HEK293 (cell line): Measurements from ENCODE around the gene KMT2A.

Source experiments
- CTCF ChIA-PET: fragments of 350-600 bp; formaldehyde crosslinking; extraction: SDS; loops from one replicate; lab custom pipeline; 2021; ENCODE audit warnings: antibody characterized with exemption; lab: Yijun Ruan, JAX
- POLR2A ChIA-PET: fragments of 300-600 bp; formaldehyde crosslinking; extraction: SDS; loops from one replicate; lab custom pipeline; 2020; ENCODE audit warnings: antibody characterized with exemption, inconsistent platforms; lab: Yijun Ruan, JAX
- H3K27ac ChIP-seq: fragments of 200-500 bp; sonication (Bioruptor generic); 2 replicates; pipeline ENCODE4 v1.5.1; 2014; ENCODE audit warnings: low read depth, low read length, control low read depth, inconsistent platforms; ENCODE audit errors: extremely low read depth
- H3K36me3 ChIP-seq, 2 experiments: fragments of 200-500 bp in 1 of 2; sonication (Bioruptor generic) in 1 of 2; 1 replicate in 1 of 2; 2 replicates in 1 of 2; pipeline ENCODE4 v1.5.1; 2014 to 2017; ENCODE audit warnings: inconsistent platforms in 2 of 2, low read length in 2 of 2; ENCODE audit not compliant: control insufficient read depth in 2 of 2, insufficient read depth in 1 of 2
- H3K4me1 ChIP-seq: fragments of 200-500 bp; sonication (Bioruptor generic); 2 replicates; pipeline ENCODE4 v1.5.1; 2014; ENCODE audit warnings: mild to moderate bottlenecking, low read length, inconsistent platforms; ENCODE audit not compliant: control insufficient read depth, insufficient read depth
- H3K4me3 ChIP-seq: 2 replicates; pipeline ENCODE4 v1.5.1; 2011; ENCODE audit warnings: low read depth, mild to moderate bottlenecking, control low read depth, low read length, moderate library complexity
- H3K9me3 ChIP-seq: fragments of 200-500 bp; sonication (Bioruptor generic); 2 replicates; pipeline ENCODE4 v1.5.1; 2014; ENCODE audit warnings: low read depth, low read length, inconsistent platforms; ENCODE audit not compliant: control insufficient read depth, insufficient read depth
- EGR2 ChIP-seq: fragments of 450-650 bp; formaldehyde crosslinking; IDR thresholded peaks from 2 replicates; pipeline ENCODE4 v1.5.1; 2016; ENCODE audit warnings: low read depth, missing biosample characterization, missing genetic modification characterization
- GLIS1 ChIP-seq: fragments of 450-650 bp; formaldehyde crosslinking; IDR thresholded peaks from 2 replicates; pipeline ENCODE4 v1.5.1; 2016; ENCODE audit warnings: missing biosample characterization, missing genetic modification characterization
- PRDM10 ChIP-seq: fragments of 450-650 bp; formaldehyde crosslinking; IDR thresholded peaks from 2 replicates; pipeline ENCODE4 v1.5.1; 2016; ENCODE audit warnings: missing biosample characterization, missing genetic modification characterization
- RBAK ChIP-seq: fragments of 450-650 bp; formaldehyde crosslinking; IDR thresholded peaks from 2 replicates; pipeline ENCODE4 v1.5.1; 2016; ENCODE audit warnings: missing biosample characterization, missing genetic modification characterization
- ZBTB1 ChIP-seq: fragments of 450-650 bp; formaldehyde crosslinking; IDR thresholded peaks from 2 replicates; pipeline ENCODE4 v1.5.1; 2016; ENCODE audit warnings: missing biosample characterization, missing genetic modification characterization
- ZBTB17 ChIP-seq: fragments of 450-650 bp; formaldehyde crosslinking; IDR thresholded peaks from 2 replicates; pipeline ENCODE4 v1.5.1; 2016; ENCODE audit warnings: missing biosample characterization, missing genetic modification characterization
- ZBTB20 ChIP-seq: fragments of 450-650 bp; formaldehyde crosslinking; IDR thresholded peaks from 2 replicates; pipeline ENCODE4 v1.5.1; 2016; ENCODE audit warnings: missing biosample characterization, missing genetic modification characterization
- ZNF221 ChIP-seq: fragments of 450-650 bp; formaldehyde crosslinking; IDR thresholded peaks from 2 replicates; pipeline ENCODE4 v1.5.1; 2017; ENCODE audit warnings: missing biosample characterization, missing genetic modification characterization, borderline replicate concordance
- ZNF366 ChIP-seq: fragments of 450-650 bp; formaldehyde crosslinking; conservative IDR thresholded peaks from 2 replicates; pipeline ENCODE4 v1.5.1; 2016; ENCODE audit warnings: missing biosample characterization, missing genetic modification characterization
- ZNF473 ChIP-seq: fragments of 450-650 bp; formaldehyde crosslinking; IDR thresholded peaks from 2 replicates; pipeline ENCODE4 v1.5.1; 2017; ENCODE audit warnings: missing biosample characterization, missing genetic modification characterization
- ZNF513 ChIP-seq: fragments of 450-650 bp; IDR thresholded peaks from 2 replicates; pipeline ENCODE4 v1.5.1; 2018; ENCODE audit warnings: missing biosample characterization, missing genetic modification characterization
- ZNF529 ChIP-seq: fragments of 450-650 bp; formaldehyde crosslinking; IDR thresholded peaks from 2 replicates; pipeline ENCODE4 v1.5.1; 2017; ENCODE audit warnings: missing genetic modification characterization, missing biosample characterization; ENCODE audit not compliant: insufficient replicate concordance
- ZNF560 ChIP-seq: fragments of 450-650 bp; formaldehyde crosslinking; IDR thresholded peaks from 2 replicates; pipeline ENCODE4 v1.5.1; 2017; ENCODE audit warnings: missing biosample characterization, missing genetic modification characterization, borderline replicate concordance
- ZNF610 ChIP-seq: fragments of 450-650 bp; formaldehyde crosslinking; IDR thresholded peaks from 2 replicates; pipeline ENCODE4 v1.5.1; 2016; ENCODE audit warnings: missing biosample characterization, missing genetic modification characterization, borderline replicate concordance
- ZNF623 ChIP-seq: fragments of 450-650 bp; formaldehyde crosslinking; IDR thresholded peaks from 2 replicates; pipeline ENCODE4 v1.5.1; 2016; ENCODE audit warnings: missing biosample characterization, missing genetic modification characterization
- ZNF624 ChIP-seq: fragments of 450-650 bp; formaldehyde crosslinking; IDR thresholded peaks from 2 replicates; pipeline ENCODE4 v1.5.1; 2017; ENCODE audit warnings: missing biosample characterization, missing genetic modification characterization
- ZNF658 ChIP-seq: fragments of 450-650 bp; formaldehyde crosslinking; IDR thresholded peaks from 2 replicates; pipeline ENCODE4; 2016; ENCODE audit warnings: missing biosample characterization, missing genetic modification characterization
- ZNF791 ChIP-seq: fragments of 450-650 bp; formaldehyde crosslinking; IDR thresholded peaks from 2 replicates; pipeline ENCODE4 v1.5.1; 2016; ENCODE audit warnings: missing biosample characterization, missing genetic modification characterization
- TF ChIP-seq, protein P1 (sequence below): fragments of 450-650 bp; formaldehyde crosslinking; IDR thresholded peaks from 2 replicates; pipeline ENCODE4 v1.5.1; 2016; ENCODE audit warnings: missing biosample characterization, missing genetic modification characterization
- TF ChIP-seq, protein P2 (sequence below): fragments of 450-650 bp; formaldehyde crosslinking; IDR thresholded peaks from 2 replicates; pipeline ENCODE4 v1.5.1; 2016; ENCODE audit warnings: missing biosample characterization, missing genetic modification characterization, low read depth

KMT2A gene

GRCh38 chr11:118514103-118514502 lies 77.8 kb downstream of the KMT2A start:
- ChIA-PET POLR2A (no interaction called here), CTCF (no interaction called here)
- no peaks in the 10 kb centered on the region for H3K4me1 ChIP-seq

More at GRCh38 chr11:118514103-118514502, 77.8 kb downstream of the KMT2A start:
- Histone ChIP-seq H3K9me3 (no peaks in the 10 kb centered on the region), H3K4me3 (no peak overlapping the region), H3K36me3 (peaks cover 30 to 88% of the 10 kb centered on the region in 2 experiments), H3K27ac (no peak overlapping the region)
- TF ChIP-seq, protein P1, sequence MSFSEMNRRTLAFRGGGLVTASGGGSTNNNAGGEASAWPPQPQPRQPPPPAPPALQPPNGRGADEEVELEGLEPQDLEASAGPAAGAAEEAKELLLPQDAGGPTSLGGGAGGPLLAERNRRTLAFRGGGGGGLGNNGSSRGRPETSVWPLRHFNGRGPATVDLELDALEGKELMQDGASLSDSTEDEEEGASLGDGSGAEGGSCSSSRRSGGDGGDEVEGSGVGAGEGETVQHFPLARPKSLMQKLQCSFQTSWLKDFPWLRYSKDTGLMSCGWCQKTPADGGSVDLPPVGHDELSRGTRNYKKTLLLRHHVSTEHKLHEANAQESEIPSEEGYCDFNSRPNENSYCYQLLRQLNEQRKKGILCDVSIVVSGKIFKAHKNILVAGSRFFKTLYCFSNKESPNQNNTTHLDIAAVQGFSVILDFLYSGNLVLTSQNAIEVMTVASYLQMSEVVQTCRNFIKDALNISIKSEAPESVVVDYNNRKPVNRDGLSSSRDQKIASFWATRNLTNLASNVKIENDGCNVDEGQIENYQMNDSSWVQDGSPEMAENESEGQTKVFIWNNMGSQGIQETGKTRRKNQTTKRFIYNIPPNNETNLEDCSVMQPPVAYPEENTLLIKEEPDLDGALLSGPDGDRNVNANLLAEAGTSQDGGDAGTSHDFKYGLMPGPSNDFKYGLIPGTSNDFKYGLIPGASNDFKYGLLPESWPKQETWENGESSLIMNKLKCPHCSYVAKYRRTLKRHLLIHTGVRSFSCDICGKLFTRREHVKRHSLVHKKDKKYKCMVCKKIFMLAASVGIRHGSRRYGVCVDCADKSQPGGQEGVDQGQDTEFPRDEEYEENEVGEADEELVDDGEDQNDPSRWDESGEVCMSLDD (tag by site-specific recombination), result no peak
- no peak for TF ChIP-seq RBAK (tag by site-specific recombination)
- no peak for TF ChIP-seq ZNF221
- TF ChIP-seq ZBTB17 (tag by site-specific recombination), result no peak
- TF ChIP-seq GLIS1, result no peak
- TF ChIP-seq PRDM10 (tag by site-specific recombination), result no peak
- no peak for TF ChIP-seq ZBTB20 (tag by site-specific recombination)
- TF ChIP-seq, protein P2, sequence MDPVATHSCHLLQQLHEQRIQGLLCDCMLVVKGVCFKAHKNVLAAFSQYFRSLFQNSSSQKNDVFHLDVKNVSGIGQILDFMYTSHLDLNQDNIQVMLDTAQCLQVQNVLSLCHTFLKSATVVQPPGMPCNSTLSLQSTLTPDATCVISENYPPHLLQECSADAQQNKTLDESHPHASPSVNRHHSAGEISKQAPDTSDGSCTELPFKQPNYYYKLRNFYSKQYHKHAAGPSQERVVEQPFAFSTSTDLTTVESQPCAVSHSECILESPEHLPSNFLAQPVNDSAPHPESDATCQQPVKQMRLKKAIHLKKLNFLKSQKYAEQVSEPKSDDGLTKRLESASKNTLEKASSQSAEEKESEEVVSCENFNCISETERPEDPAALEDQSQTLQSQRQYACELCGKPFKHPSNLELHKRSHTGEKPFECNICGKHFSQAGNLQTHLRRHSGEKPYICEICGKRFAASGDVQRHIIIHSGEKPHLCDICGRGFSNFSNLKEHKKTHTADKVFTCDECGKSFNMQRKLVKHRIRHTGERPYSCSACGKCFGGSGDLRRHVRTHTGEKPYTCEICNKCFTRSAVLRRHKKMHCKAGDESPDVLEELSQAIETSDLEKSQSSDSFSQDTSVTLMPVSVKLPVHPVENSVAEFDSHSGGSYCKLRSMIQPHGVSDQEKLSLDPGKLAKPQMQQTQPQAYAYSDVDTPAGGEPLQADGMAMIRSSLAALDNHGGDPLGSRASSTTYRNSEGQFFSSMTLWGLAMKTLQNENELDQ (tag by site-specific recombination), result no peak
- no peak for TF ChIP-seq ZNF560 (tag by site-specific recombination)
- no peak for TF ChIP-seq ZNF610 (tag by site-specific recombination)
- TF ChIP-seq ZNF473, result no peak
- TF ChIP-seq ZNF658 (tag by site-specific recombination), result no peak
- no peak for TF ChIP-seq ZNF513
- no peak for TF ChIP-seq ZNF791
- no peak for TF ChIP-seq ZNF623 (tag by site-specific recombination)
- TF ChIP-seq ZBTB1 (tag by site-specific recombination), result no peak
- TF ChIP-seq ZNF624, result no peak
- TF ChIP-seq EGR2 (tag by site-specific recombination), result no peak
- no peak for TF ChIP-seq ZNF366 (tag by site-specific recombination)
- no peak for TF ChIP-seq ZNF529 (tag by site-specific recombination)
